Right lobe of liver (tissue), 6 donors: ENCODE data around the gene NUP214. TPM values are rescaled to one million over a fixed set of nuclear protein-coding genes. Genes with fewer than 3 reads are reported as not detected.

Experiments
- ATAC-seq, 4 donors: fragments of 200-7000 bp; cut with Tn5 transposase; one replicate each; pipeline ENCODE4 v1.9.1; 2020; ENCODE audit warnings: mild to moderate bottlenecking in 4 of 4, moderate library complexity in 4 of 4
- DNase-seq, 3 donors: peaks; one replicate each; pipeline ENCODE4 v3.0.0-alpha.2; 2020
- H3K27ac ChIP-seq, 3 donors: fragments of 200-600 bp; one replicate each; pipeline ENCODE4 v1.8.0; 2022
- H3K27me3 ChIP-seq, 2 donors: fragments of 200-600 bp; one replicate each; pipeline ENCODE4 v1.8.0; 2022
- H3K36me3 ChIP-seq, 4 donors: fragments of 200-600 bp; sonication (generic) in 1 of 4; one replicate each; pipeline versions ENCODE4 v1.5.1 to v1.8.0; 2017 to 2022; ENCODE audit warnings: control low read depth in 1 of 4
- H3K4me1 ChIP-seq, 4 donors: fragments of 200-600 bp; sonication (generic) in 1 of 4; one replicate each; pipeline versions ENCODE4 v1.5.1 to v1.8.0; 2017 to 2022; ENCODE audit warnings: control low read depth in 1 of 4
- H3K4me3 ChIP-seq, 3 donors: fragments of 200-600 bp; one replicate each; pipeline ENCODE4 v1.8.0; 2022
- H3K9me3 ChIP-seq, 4 donors: fragments of 200-600 bp; sonication (generic) in 1 of 4; one replicate each; pipeline versions ENCODE4 v1.5.1 to v1.8.0; 2017 to 2022; ENCODE audit warnings: control low read depth in 1 of 4
- POLR2A ChIP-seq: fragments of 450-650 bp; IDR thresholded peaks from one replicate; pipeline ENCODE4 v1.6.1; 2017; ENCODE audit warnings: antibody characterized with exemption, mild to moderate bottlenecking
- WGBS: methylation state at CpG from one replicate; pipeline ENCODE4 v1.1.6; 2018; ENCODE audit warnings: low coverage, low lambda C conversion rate; ENCODE audit not compliant: insufficient coverage; ENCODE audit errors: missing lambda C conversion rate; 5-methylcytosine and 5-hydroxymethylcytosine counted together
- intact Hi-C, 2 donors: fragments of 100-400 bp; cut with DNase I; formaldehyde crosslinking; loops; one replicate each; pipeline versions ENCODE4 v1.11.2 to v1.14.1; 2022
- total RNA-seq, 6 experiments: library from RNA; depleted of rRNA in 2 of 6; stranded (reverse); fragments of >200 nt in 2 of 6; fragmentation: NEBNext Ultra II Directional in 3 of 6; extraction: Animal tissue kit (Norgen Biotek cat#: 25700) in 3 of 6; gene quantifications; one replicate each; pipeline versions ENCODE4 v1.1.0 to v1.2.4, GENCODE V29; 2016 to 2023
- TF ChIP-seq, protein P1 (sequence below), 4 donors: fragments of 200-600 bp in 3 of 4; fragments of 450-650 bp in 1 of 4; IDR thresholded peaks; one replicate each; pipeline versions ENCODE4 v1.5.1 to v1.8.0; 2016 to 2022; ENCODE audit warnings: antibody characterized with exemption in 4 of 4, mild to moderate bottlenecking in 2 of 4
- donor health status: DM: no; HTN: yes; CAD: no.
- donor health status: DM: no; HTN: no; CAD: no.
- donor health status: DM: no; HTN: no; CAD: no.
- donor health status: DM: no; HTN: yes; CAD: no.
- donor health status: DM: no; HTN: yes; CAD: no.

The NUP214 gene
- total RNA-seq, 6 experiments from 2014 or later, result 22.5 to 31.1 (median 27.5) TPM

DNA sequence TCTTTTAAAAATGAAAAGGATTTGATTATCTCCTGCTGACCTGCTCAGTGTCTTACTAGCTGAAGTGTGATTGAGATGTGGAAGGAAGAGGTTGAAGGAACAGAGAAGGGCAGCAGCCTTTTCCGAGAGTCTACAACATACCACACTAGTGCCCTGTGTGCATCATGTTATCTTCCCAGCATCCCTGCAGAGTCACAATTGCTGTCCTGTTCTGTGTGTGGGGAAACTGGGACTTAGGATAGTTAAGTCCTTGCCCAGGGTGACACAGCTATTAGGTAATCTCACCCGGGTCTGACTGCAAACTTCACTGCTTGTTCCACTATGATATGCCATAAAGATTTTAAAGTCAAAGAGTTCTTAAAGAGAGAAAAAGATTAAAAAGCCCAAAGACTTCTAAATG, 95.1 kb downstream of the NUP214 start:
- Histone ChIP-seq H3K4me3 (no peak overlapping the region), H3K9me3 (no peaks in the 10 kb centered on the region), H3K36me3 (peaks cover 0 to 15% (median 0%) of the 10 kb centered on the region in 4 donors), H3K27me3 (no peaks in the 10 kb centered on the region), H3K4me1 (no peaks in the 10 kb centered on the region), H3K27ac (no peak overlapping the region)
- ATAC-seq, result no peak
- DNase-seq, result no peak
- 95% methylated on average over 2 of the region's 2 CpGs for WGBS
- TF ChIP-seq, protein P1, sequence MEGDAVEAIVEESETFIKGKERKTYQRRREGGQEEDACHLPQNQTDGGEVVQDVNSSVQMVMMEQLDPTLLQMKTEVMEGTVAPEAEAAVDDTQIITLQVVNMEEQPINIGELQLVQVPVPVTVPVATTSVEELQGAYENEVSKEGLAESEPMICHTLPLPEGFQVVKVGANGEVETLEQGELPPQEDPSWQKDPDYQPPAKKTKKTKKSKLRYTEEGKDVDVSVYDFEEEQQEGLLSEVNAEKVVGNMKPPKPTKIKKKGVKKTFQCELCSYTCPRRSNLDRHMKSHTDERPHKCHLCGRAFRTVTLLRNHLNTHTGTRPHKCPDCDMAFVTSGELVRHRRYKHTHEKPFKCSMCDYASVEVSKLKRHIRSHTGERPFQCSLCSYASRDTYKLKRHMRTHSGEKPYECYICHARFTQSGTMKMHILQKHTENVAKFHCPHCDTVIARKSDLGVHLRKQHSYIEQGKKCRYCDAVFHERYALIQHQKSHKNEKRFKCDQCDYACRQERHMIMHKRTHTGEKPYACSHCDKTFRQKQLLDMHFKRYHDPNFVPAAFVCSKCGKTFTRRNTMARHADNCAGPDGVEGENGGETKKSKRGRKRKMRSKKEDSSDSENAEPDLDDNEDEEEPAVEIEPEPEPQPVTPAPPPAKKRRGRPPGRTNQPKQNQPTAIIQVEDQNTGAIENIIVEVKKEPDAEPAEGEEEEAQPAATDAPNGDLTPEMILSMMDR (IDR thresholded peaks at IDR 0.05), result no peak
- no peak for TF ChIP-seq POLR2A
- intact Hi-C loops, result no loop called here

DNA sequence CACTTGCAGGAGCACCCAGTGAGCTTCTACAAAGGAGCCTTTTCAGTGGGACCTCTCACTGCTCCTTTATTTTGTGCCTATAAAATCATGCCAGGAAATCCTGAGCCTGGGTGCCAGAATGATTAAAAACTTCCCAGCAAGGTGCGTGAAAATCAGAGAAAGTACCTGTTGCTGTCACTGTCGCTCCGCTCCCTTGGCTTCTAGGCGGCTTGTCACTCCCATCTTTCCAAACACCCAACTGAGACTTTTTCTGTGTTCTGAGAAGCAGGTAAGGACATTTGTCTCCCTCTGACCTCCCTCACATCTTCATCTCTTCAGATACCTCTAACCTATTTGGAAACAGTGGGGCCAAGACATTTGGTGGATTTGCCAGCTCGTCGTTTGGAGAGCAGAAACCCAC, 97.1 kb downstream of the NUP214 start:
- 91% methylated on average over 4 of the region's 6 CpGs for WGBS

DNA sequence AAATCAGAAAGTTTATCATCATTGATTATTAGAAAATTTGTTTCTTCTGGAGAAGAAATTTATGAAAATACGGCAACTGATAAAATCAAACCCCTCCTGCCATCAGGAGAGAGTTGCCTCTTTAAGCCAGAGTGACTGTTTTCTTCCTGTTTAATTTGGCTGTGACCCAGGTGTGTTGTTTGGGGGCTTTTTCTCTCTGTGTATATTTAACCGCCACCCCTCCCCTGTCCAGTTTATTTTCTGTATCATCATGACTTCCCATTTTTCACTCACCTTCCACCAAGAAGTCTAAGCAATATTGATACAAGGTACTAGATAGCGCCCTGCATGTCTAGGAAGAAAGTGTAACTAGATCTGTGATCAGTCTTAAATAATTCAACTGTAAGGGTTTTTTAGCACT, 100.8 kb downstream of the NUP214 start:
- no peak overlapping the region for H3K27ac ChIP-seq
- H3K4me1 ChIP-seq, result peaks cover 0 to 11% (median 3%) of the 10 kb centered on the region in 4 donors
- intact Hi-C loops, result no loop called here
- no peaks in the 10 kb centered on the region for H3K27me3 ChIP-seq
- WGBS, result 56% methylated on average over 3 of the region's 3 CpGs
- TF ChIP-seq, protein P1 (IDR thresholded peaks at IDR 0.05), result no peak
- no peak for TF ChIP-seq POLR2A
- H3K36me3 ChIP-seq, result peaks cover 0 to 19% (median 3%) of the 10 kb centered on the region in 4 donors
- DNase-seq (no peak), ATAC-seq (no peak)
- no peaks in the 10 kb centered on the region for H3K9me3 ChIP-seq
- no peak overlapping the region for H3K4me3 ChIP-seq

More for the DNA sequence above, 97.1 kb downstream of the NUP214 start:
- TF ChIP-seq POLR2A, result no peak
- TF ChIP-seq, protein P1 (IDR thresholded peaks at IDR 0.05), result no peak
- Histone ChIP-seq H3K4me3 (no peak overlapping the region), H3K4me1 (peaks cover 0 to 9% (median 1%) of the 10 kb centered on the region in 4 donors), H3K9me3 (no peaks in the 10 kb centered on the region), H3K27me3 (no peaks in the 10 kb centered on the region), H3K27ac (no peak overlapping the region), H3K36me3 (peaks cover 0 to 10% (median 0%) of the 10 kb centered on the region in 4 donors)
- intact Hi-C loops, result no loop called here
- DNase-seq, result no peak
- no peak for ATAC-seq

DNA sequence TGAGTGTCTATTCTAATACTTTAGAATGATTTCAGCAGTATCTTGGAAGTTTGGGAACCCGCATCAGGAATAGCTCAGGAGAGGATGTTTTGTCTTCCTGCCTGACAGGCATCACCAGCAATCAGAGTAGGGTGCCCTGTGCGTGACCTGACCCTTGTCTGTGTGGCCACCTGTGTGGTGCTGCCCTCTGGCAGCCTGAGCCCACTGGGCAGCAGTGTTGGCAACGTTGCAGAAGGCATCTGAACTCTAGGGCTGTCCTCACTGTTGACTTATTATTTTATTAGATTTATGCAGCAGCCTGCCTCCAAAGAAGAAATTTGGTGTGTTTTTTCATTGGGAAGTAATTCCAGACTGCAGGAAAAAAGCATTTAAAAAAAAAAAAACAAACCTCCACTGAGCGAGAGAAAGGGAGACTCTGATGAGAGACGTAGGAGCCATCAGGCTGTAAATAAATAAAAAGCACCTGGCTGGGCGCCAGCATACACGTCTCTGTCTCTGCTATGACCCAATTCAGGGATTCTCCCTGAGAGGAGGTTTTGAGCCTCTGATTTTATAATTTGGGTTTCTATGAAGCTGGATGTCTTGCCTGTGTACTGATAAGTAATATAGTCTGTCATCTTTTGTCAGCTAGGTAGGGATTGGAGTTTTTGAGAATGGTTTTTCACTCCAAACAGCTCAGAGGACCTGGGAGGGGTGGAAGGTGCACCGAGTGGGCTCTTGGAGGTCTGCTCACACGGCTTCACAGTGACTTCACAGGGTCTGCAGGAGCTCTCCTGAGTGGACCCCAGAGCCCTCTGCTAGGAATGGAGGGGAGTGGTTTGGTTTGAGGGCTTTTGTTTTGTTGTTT, 101.9 kb downstream of the NUP214 start:
- Histone ChIP-seq H3K4me1 (peaks cover 0 to 11% (median 3%) of the 10 kb centered on the region in 4 donors), H3K9me3 (no peaks in the 10 kb centered on the region), H3K36me3 (peaks cover 0 to 30% (median 6%) of the 10 kb centered on the region in 4 donors), H3K4me3 (no peak overlapping the region), H3K27me3 (no peaks in the 10 kb centered on the region), H3K27ac (no peak overlapping the region)
- intact Hi-C loops, result no loop called here
- 31% methylated on average over 8 of the region's 9 CpGs for WGBS
- ATAC-seq (peak; percentile 73 to 94 (median 85)), DNase-seq (peak; percentile 17 to 69 (median 62))
- TF ChIP-seq POLR2A, result no peak
- TF ChIP-seq, protein P1 (IDR thresholded peaks at IDR 0.05), result peak in 1 of 4 donors; percentile 20
